Measurements from ENCODE around the gene TBKBP1. TPM values are rescaled to one million over a fixed set of nuclear protein-coding genes. Genes with fewer than 3 reads are reported as not detected.

TBKBP1 gene
- total and polyA plus RNA-seq, 2 of the 4 experiments (the other 2 are of a cell fraction), result 3.4 to 8.5 TPM

GRCh38 chr17:47687748-47688147, 6.2 kb upstream of the TBKBP1 start:
- Histone ChIP-seq H4K91ac (ENCODE audit: insufficient read depth, low read depth, low read length) (no peak overlapping the region), H2BK120ac (ENCODE audit: low read depth, low read length) (no peak overlapping the region), H3K27ac (ENCODE audit: insufficient read depth, low read length) (no peak overlapping the region), H2BK5ac (ENCODE audit: low read depth, low read length, poor library complexity, severe bottlenecking) (no peak overlapping the region), H2AFZ (replicated peaks; ENCODE audit: low read length, poor library complexity) (no peak overlapping the region), H3K56ac (ENCODE audit: extremely low read depth, insufficient read depth, low read length) (no peak overlapping the region), H3K36me3 (ENCODE audit: control insufficient read depth, insufficient read depth, low read length) (peaks cover 10% of the 10 kb centered on the region), H2AK9ac (replicated peaks; ENCODE audit: low read depth, low read length, poor library complexity) (no peak overlapping the region), H2BK20ac (ENCODE audit: low read depth, low read length) (no peak overlapping the region), H2BK15ac (ENCODE audit: low read depth, low read length) (no peak overlapping the region), H3K18ac (ENCODE audit: low read depth, low read length) (no peak overlapping the region), H3K4me2 (ENCODE audit: low read depth, low read length) (no peak overlapping the region), H3K9me1 (ENCODE audit: insufficient read depth, low read length) (peaks cover 17% of the 10 kb centered on the region), H3K14ac (replicated peaks; ENCODE audit: low read depth, low read length) (no peak overlapping the region), H3K9ac (ENCODE audit: low read depth, low read length) (no peak overlapping the region), H4K8ac (ENCODE audit: low read depth in 2 of 2, low read length in 2 of 2) (no peak overlapping the region), H4K5ac (ENCODE audit: low read depth, low read length) (no peak overlapping the region), H2AK5ac (ENCODE audit: low read depth, low read length) (no peak overlapping the region), H3K9me3 (ENCODE audit: control insufficient read depth, insufficient read depth, low read length) (no peaks in the 10 kb centered on the region), H3K79me1 (ENCODE audit: low read depth in 1 of 2, low read length in 2 of 2) (peaks cover 7 to 32% of the 10 kb centered on the region in 2 experiments), H3K4ac (ENCODE audit: low read depth, low read length) (no peak overlapping the region), H3K27me3 (ENCODE audit: control insufficient read depth, insufficient read depth, low read length) (no peaks in the 10 kb centered on the region; the same call in 1 of the 2 replicates), H3K4me3 (ENCODE audit: insufficient read depth, low read depth, low read length) (no peak overlapping the region), H3K4me1 (ENCODE audit: control insufficient read depth, insufficient read depth, low read length) (peaks cover 20% of the 10 kb centered on the region), H4K20me1 (ENCODE audit: insufficient read depth, low read length) (peaks cover 41% of the 10 kb centered on the region), H3K23ac (ENCODE audit: low read depth, low read length) (no peak overlapping the region)
- in situ Hi-C loops (cut with MboI; ENCODE audit: low sequenced_read_pairs), result no loop called here
- no peak for TF ChIP-seq FOS (IDR thresholded peaks at IDR 0.05; ENCODE audit: low read depth, low read length)
- no peak for TF ChIP-seq RAD21 (IDR thresholded peaks at IDR 0.05; ENCODE audit: low read length)
- no peak for TF ChIP-seq MAZ (IDR thresholded peaks at IDR 0.05; ENCODE audit: borderline replicate concordance, low read depth, low read length)
- TF ChIP-seq RCOR1 (IDR thresholded peaks at IDR 0.05; ENCODE audit: insufficient replicate concordance, low read length), result no peak
- TF ChIP-seq, protein P1, sequence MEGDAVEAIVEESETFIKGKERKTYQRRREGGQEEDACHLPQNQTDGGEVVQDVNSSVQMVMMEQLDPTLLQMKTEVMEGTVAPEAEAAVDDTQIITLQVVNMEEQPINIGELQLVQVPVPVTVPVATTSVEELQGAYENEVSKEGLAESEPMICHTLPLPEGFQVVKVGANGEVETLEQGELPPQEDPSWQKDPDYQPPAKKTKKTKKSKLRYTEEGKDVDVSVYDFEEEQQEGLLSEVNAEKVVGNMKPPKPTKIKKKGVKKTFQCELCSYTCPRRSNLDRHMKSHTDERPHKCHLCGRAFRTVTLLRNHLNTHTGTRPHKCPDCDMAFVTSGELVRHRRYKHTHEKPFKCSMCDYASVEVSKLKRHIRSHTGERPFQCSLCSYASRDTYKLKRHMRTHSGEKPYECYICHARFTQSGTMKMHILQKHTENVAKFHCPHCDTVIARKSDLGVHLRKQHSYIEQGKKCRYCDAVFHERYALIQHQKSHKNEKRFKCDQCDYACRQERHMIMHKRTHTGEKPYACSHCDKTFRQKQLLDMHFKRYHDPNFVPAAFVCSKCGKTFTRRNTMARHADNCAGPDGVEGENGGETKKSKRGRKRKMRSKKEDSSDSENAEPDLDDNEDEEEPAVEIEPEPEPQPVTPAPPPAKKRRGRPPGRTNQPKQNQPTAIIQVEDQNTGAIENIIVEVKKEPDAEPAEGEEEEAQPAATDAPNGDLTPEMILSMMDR (conservative IDR thresholded peaks at IDR 0.05; ENCODE audit: low read depth, low read length), result no peak
- TF ChIP-seq, protein P2, sequence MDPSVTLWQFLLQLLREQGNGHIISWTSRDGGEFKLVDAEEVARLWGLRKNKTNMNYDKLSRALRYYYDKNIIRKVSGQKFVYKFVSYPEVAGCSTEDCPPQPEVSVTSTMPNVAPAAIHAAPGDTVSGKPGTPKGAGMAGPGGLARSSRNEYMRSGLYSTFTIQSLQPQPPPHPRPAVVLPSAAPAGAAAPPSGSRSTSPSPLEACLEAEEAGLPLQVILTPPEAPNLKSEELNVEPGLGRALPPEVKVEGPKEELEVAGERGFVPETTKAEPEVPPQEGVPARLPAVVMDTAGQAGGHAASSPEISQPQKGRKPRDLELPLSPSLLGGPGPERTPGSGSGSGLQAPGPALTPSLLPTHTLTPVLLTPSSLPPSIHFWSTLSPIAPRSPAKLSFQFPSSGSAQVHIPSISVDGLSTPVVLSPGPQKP (IDR thresholded peaks at IDR 0.05; ENCODE audit: borderline replicate concordance, low read depth, low read length), result no peak
- dilution Hi-C loops (cut with HindIII; ENCODE audit: low sequenced_read_pairs, unreplicated experiment), result no loop called here
- ChIA-PET CTCF (interaction anchor here (0.6 kb wide), 1 partner anchor 11 kb away, joined by 3 read pairs; no protein-coding TSS in a partner anchor), POLR2A (ENCODE audit: unreplicated experiment) (interaction anchor here (0.5 kb wide), 1 partner anchor 9 kb away, joined by 5 read pairs; no protein-coding TSS in a partner anchor)
- 50% methylated on average over 1 of the region's 1 CpG; no CpG with 5 or more reads in 1 of the 2 experiments for WGBS, 2 experiments (ENCODE audit: extremely low coverage in 2 of 2, insufficient read length in 1 of 2)
- intact Hi-C loops (cut with micrococcal nuclease), result no loop called here
- DNase-seq (peak; percentile 44), ATAC-seq (ENCODE audit: low read depth) (peak; percentile 33)
- no TSS peak for BruUV-seq (replicated peaks)

Measured in IMR-90 (cell line).